Nephron progenitor cell (in vitro differentiated cells): ENCODE results near the gene CD68.

Experiments
- DNase-seq: peaks from one replicate; pipeline ENCODE4 v3.0.0; 2021
- H3K27ac Mint-ChIP-seq: 2 replicates; pipeline ENCODE4 v1.8.0; 2021; ENCODE audit warnings: mild to moderate bottlenecking, moderate library complexity, mixed read lengths
- H3K27me3 Mint-ChIP-seq: 2 replicates; pipeline ENCODE4 v1.8.0; 2021; ENCODE audit warnings: mild to moderate bottlenecking, low read depth, mixed read lengths; ENCODE audit not compliant: poor library complexity
- H3K36me3 Mint-ChIP-seq: 2 replicates; pipeline ENCODE4 v1.8.0; 2021; ENCODE audit warnings: low read depth, mixed read lengths
- H3K4me1 Mint-ChIP-seq: 2 replicates; pipeline ENCODE4 v1.8.0; 2021; ENCODE audit warnings: mixed read lengths
- H3K4me3 Mint-ChIP-seq: 2 replicates; pipeline ENCODE4 v1.8.0; 2021; ENCODE audit warnings: mild to moderate bottlenecking, moderate library complexity, mixed read lengths
- H3K9me3 Mint-ChIP-seq: 2 replicates; pipeline ENCODE4 v1.8.0; 2021; ENCODE audit warnings: mild to moderate bottlenecking, moderate library complexity, mixed read lengths
- TF ChIP-seq, protein P1 (sequence below): fragments of 200-600 bp; sonication (generic); IDR thresholded peaks from 2 replicates; pipeline ENCODE4 v1.5.0; 2021; ENCODE audit warnings: antibody characterized with exemption

CD68 gene

GRCh38 chr17:7583253-7584109 is 4.0 kb downstream of the CD68 start, which contains the start of gene MPDU1:
Gene MPDU1 (plus strand): TSS chr17:7583852. CDS start chr17:7583863, 11 bp downstream.
- Mint-ChIP-seq H3K36me3 (peaks cover 30% of the 10 kb centered on the region), H3K9me3 (no peaks in the 10 kb centered on the region), H3K4me1 (peaks cover 83% of the 10 kb centered on the region), H3K27ac (peak within 1 kb of the TSS; percentile 100), H3K27me3 (no peaks in the 10 kb centered on the region), H3K4me3 (peak within 1 kb of the TSS; percentile 99)
- DNase-seq: peak; percentile 94
- TF ChIP-seq, protein P1, sequence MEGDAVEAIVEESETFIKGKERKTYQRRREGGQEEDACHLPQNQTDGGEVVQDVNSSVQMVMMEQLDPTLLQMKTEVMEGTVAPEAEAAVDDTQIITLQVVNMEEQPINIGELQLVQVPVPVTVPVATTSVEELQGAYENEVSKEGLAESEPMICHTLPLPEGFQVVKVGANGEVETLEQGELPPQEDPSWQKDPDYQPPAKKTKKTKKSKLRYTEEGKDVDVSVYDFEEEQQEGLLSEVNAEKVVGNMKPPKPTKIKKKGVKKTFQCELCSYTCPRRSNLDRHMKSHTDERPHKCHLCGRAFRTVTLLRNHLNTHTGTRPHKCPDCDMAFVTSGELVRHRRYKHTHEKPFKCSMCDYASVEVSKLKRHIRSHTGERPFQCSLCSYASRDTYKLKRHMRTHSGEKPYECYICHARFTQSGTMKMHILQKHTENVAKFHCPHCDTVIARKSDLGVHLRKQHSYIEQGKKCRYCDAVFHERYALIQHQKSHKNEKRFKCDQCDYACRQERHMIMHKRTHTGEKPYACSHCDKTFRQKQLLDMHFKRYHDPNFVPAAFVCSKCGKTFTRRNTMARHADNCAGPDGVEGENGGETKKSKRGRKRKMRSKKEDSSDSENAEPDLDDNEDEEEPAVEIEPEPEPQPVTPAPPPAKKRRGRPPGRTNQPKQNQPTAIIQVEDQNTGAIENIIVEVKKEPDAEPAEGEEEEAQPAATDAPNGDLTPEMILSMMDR: no peak

DNA sequence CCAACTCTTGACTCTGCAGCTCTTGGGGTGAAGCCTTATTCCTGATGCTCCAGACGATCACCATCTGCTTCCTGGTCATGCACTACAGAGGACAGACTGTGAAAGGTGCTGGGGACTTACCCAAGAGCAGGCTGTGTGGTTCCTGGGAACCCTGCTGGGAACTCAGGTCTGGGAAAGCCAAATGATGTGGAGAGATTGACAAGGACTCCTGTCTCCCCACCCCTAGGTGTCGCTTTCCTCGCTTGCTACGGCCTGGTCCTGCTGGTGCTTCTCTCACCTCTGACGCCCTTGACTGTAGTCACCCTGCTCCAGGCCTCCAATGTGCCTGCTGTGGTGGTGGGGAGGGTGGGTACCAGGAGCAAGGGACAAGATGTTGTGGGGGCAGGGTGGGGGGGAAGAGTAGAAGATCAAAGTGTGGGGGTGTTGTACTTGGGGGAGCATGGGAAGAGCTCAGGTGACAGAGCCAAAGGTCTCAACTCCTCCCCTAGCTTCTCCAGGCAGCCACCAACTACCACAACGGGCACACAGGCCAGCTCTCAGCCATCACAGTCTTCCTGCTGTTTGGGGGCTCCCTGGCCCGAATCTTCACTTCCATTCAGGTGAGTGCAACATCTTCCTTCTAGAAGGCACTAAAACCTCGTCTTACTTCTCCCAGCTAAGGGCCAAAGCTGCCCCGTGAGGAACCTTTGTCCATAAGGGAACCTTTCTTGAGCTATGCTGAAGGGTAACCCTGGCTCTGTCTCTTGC is 7.4 kb downstream of the CD68 start:
- Mint-ChIP-seq H3K9me3 (no peaks in the 10 kb centered on the region), H3K4me1 (peaks cover 67% of the 10 kb centered on the region), H3K27ac (no peak overlapping the region), H3K27me3 (no peaks in the 10 kb centered on the region), H3K4me3 (no peak overlapping the region), H3K36me3 (peaks cover 23% of the 10 kb centered on the region)
- no peak for DNase-seq
- TF ChIP-seq, protein P1: no peak

DNA sequence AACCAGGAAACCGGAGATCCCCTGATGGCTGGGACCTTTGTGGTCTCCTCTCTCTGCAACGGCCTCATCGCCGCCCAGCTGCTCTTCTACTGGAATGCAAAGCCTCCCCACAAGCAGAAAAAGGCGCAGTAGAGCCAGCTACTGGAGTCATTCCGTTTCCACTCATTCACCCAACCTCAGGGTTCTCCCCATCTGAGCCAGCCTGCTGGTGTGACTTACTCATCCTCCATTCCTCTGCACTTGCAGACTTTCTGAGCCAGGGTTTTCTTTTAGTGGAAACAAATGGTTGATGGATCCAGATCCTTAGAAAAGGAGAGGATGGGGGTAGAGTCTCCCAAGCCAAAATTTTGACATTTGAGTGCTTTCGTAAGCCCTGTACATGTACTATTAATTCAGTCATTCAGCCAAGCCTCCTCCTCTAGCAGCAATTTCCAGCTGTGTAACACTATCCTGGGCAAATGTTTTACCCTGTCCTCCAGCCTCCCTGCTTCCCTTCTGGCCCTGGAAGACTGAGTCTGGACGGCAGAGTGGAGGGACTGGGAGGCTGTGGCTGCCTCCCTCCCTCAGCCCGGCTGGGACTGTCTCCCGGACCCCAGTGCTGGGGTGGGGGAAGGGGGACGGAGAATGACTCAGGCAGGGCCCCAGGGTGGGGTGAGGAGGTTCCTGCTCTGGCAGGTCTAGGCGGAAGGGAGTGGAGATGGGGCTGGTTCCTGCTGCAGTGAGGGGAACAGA is 8.1 kb downstream of the CD68 start:
- TF ChIP-seq, protein P1: no peak
- no peaks in the 10 kb centered on the region for H3K27me3 Mint-ChIP-seq
- H3K4me1 Mint-ChIP-seq: peaks cover 60% of the 10 kb centered on the region
- DNase-seq: no peak
- no peak overlapping the region for H3K4me3 Mint-ChIP-seq
- H3K36me3 Mint-ChIP-seq: peaks cover 25% of the 10 kb centered on the region
- no peaks in the 10 kb centered on the region for H3K9me3 Mint-ChIP-seq
- H3K27ac Mint-ChIP-seq: no peak overlapping the region

GRCh38 chr17:7588553-7589203 is 9.2 kb downstream of the CD68 start:
- DNase-seq: no peak
- TF ChIP-seq, protein P1: no peak
- Mint-ChIP-seq H3K4me1 (peaks cover 54% of the 10 kb centered on the region), H3K9me3 (no peaks in the 10 kb centered on the region), H3K4me3 (no peak overlapping the region), H3K27me3 (no peaks in the 10 kb centered on the region), H3K36me3 (peaks cover 33% of the 10 kb centered on the region), H3K27ac (no peak overlapping the region)

- Mint-ChIP-seq H3K4me3 (no peak overlapping the region), H3K9me3 (no peaks in the 10 kb centered on the region), H3K36me3 (peaks cover 40% of the 10 kb centered on the region), H3K4me1 (peaks cover 47% of the 10 kb centered on the region), H3K27ac (no peak overlapping the region), H3K27me3 (no peaks in the 10 kb centered on the region)
- TF ChIP-seq, protein P1: peak; percentile 77
- DNase-seq: peak; percentile 79
These were observed 9.9 kb downstream of the CD68 start for GRCh38 chr17:7589204-7589868.
